Measurements from ENCODE around the gene KRTAP10-5. TPM values are rescaled to one million over a fixed set of nuclear protein-coding genes. Genes with fewer than 3 reads are reported as not detected.
"Not testable (repeated sequence)": the region's sequence is repeated elsewhere in the genome, so short reads cannot be mapped to it uniquely, and the experiment has no call there.

The KRTAP10-5 gene
- polyA plus RNA-seq, 6 donors from 2014 or later: not detected

DNA sequence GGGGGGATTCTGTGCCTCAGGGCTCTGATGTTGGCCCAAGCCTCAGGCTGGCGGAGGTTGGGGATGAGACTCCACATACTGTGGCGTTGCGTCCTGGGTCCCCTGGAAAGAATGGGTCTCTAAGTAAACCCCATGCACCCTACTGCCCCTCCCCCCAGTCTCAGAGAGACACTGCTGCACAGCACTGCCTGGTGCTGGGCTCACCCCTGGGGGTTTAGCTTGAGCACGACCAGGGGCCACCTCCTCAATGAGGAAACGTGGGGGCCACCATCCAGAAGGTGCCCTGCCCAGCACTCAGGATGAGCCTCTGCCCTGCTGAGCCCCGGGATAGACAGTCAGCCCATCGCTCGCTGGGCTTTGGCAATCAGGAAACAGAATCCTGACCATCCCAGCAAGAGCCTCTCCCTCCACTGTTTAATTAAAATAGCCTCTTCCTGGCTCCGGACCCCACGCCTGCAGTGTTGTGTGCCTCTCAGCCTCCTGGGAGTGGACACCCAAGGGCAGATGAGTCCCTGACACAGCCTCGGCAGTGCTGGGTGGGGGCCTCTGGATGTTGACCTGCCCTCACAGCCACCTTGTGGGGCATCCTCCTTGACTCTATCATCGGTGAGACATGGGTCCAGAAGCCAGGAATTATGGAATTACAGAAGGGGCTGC, 10.4 kb downstream of the KRTAP10-5 start:
- no peak for DNase-seq
- Mint-ChIP-seq H3K9me3 (peaks cover 0 to 4% (median 3%) of the 10 kb centered on the region in 7 donors), H3K27me3 (peaks cover 13 to 46% (median 38%) of the 10 kb centered on the region in 3 donors), H3K4me1 (peaks cover 8 to 21% (median 20%) of the 10 kb centered on the region in 3 donors), H3K4me3 (peak overlapping the region in 2 of 8 donors; percentile 33 to 48), H3K36me3 (peaks cover 0 to 13% of the 10 kb centered on the region in 2 donors), H3K27ac (peak overlapping the region in 3 of 6 donors; percentile 54 to 70 (median 62))
- ATAC-seq (ENCODE audit: low read depth in 2 of 2): no peak

DNA sequence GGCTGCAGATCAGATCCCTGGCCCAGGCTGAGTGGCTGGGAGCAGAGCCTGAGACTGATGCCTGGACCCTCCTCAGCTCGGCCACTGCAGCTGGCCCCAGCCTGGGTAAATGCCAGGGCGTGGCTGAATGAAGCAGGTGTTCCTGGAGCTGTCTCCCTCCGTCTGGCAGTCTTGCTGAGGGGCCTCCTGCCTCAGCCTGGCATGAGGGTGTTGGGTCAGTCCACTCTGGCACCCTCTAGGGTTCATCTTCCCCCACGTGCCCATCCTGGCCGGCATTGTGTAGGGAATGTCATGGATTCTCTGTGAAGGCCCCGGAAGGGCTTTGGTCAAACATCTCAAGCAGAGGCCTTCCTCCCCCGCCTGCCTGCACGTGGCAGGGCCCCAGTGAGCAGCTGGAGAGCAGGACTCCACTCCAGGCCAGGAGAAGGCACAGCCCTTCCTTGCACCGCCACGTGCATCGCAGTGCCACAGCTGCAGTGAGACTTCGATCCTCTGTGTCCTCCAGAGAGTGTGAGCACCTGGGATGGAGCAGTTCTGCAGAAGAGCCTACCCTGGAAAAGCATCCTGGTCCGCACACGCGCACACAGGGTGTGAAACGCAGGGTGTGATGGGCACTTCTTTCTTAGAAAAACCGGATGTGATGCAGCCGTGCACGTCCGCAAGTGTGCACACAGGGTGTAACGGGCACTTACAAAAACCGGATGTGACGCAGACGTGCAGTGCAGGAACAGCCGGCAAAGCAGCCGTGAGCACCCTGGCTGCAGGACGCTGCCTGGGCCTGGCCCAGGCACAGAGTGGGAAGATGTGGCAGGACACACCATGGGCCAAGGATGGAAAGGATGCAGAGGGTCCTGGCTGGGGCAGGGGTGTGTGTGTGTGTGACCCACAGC, 11.5 kb downstream of the KRTAP10-5 start:
- Mint-ChIP-seq H3K4me1 (peaks cover 12 to 23% (median 20%) of the 10 kb centered on the region in 3 donors), H3K27ac (peak overlapping the region in 1 of 6 donors; percentile 79), H3K36me3 (peaks cover 0 to 13% of the 10 kb centered on the region in 2 donors), H3K9me3 (peaks cover 0 to 4% (median 3%) of the 10 kb centered on the region in 7 donors), H3K27me3 (peaks cover 13 to 35% (median 29%) of the 10 kb centered on the region in 3 donors), H3K4me3 (no peak overlapping the region)
- no peak for DNase-seq
- no peak for ATAC-seq (ENCODE audit: low read depth in 2 of 2)

DNA sequence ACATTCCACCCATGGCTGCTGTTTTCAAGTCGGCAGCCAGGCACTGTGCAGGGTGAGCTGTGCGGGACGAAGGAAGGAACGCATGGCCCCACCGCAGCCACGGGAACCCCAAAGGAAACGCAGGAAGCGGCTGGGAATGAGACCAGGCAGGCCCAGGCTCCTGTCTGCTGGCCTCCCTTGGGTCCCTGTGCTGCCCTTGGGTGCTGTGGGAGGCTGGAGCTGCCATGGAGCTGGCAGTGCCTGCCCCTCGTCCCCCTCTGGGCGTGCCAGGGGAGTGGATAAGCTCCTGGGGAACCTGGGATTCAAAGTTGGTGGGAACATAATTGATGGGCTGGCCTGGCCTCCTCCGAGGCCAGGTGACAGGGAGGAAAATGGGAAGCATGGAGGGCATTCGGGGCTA, 12.1 kb downstream of the KRTAP10-5 start:
- Mint-ChIP-seq H3K27ac (no peak overlapping the region), H3K4me3 (no peak overlapping the region), H3K27me3 (peaks cover 13 to 29% (median 29%) of the 10 kb centered on the region in 3 donors), H3K9me3 (peaks cover 2 to 5% (median 3%) of the 10 kb centered on the region in 7 donors), H3K36me3 (peaks cover 0 to 13% of the 10 kb centered on the region in 2 donors), H3K4me1 (peaks cover 12 to 23% (median 20%) of the 10 kb centered on the region in 3 donors)
- ATAC-seq (ENCODE audit: low read depth in 2 of 2) (no peak), DNase-seq (no peak)

DNA sequence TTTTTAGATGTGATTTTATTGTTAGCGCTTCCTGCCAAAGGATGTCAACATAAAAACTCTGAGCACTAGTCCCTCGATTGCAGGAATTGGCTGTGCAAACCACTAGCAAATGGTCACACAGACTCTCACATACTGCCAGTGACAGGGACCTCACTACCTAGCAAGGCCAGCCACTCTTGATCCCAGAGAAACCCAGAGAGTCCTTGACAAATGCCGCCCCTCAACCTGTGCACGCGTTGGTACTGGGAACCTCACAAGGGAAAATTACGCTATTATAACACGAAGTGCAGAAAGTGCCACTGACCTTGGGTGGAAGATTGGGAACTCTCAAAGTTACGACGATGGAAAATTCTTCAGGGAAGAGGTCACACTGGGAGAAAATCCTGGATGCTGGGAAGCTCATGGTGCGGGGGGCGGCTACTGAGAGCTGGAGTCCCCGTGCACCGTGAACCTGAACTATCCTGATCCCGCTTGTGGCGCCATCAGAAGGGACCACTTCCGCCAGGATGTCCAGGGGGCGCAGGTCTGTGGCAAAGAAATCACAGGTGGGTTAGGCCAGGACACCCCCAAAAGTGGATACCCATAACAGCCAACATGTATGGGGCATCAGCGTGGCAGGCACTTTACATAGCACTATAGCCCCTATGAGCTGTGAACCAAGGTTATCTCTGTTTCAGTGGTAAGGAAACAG, 12.8 kb downstream of the KRTAP10-5 start:
- H3K9me3 Mint-ChIP-seq: peaks cover 3 to 10% (median 5%) of the 10 kb centered on the region in 7 donors
- DNase-seq (no peak), ATAC-seq (ENCODE audit: low read depth in 2 of 2) (no peak)
- peak overlapping the region in 3 of 6 donors; percentile 24 to 72 (median 65) for H3K27ac Mint-ChIP-seq
- peaks cover 12 to 23% (median 20%) of the 10 kb centered on the region in 3 donors for H3K4me1 Mint-ChIP-seq
- peaks cover 0 to 13% of the 10 kb centered on the region in 2 donors for H3K36me3 Mint-ChIP-seq
- H3K27me3 Mint-ChIP-seq: peaks cover 8 to 23% (median 23%) of the 10 kb centered on the region in 3 donors
- no peak overlapping the region for H3K4me3 Mint-ChIP-seq

DNA sequence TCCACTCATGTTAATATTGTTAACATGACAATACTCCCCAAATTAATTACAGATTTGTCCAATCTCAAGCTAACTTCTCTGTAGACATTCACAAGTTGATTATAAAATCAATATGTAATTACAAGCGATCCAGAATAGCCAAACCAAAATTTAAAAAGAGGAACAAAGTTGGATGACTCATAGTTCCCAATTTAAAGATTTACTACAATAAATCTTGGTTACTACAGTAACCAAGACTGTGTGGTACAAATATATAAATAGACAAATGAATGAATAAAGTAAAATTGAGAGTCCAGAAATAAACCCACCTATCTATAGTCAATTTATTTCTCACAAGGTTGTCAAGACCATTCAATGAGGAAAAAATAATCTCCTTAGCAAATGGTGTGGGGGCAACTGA, 14.0 kb downstream of the KRTAP10-5 start:
- Mint-ChIP-seq H3K27me3 (peaks cover 4 to 16% (median 11%) of the 10 kb centered on the region in 3 donors), H3K9me3 (peaks cover 7 to 20% (median 11%) of the 10 kb centered on the region in 7 donors), H3K4me3 (peak overlapping the region in 2 of 8 donors; percentile 11 to 22), H3K36me3 (peaks cover 7 to 8% of the 10 kb centered on the region in 2 donors), H3K4me1 (peaks cover 17 to 33% (median 26%) of the 10 kb centered on the region in 3 donors), H3K27ac (peak overlapping the region in 5 of 6 donors; percentile 15 to 85 (median 40))
- DNase-seq (peak; percentile 31), ATAC-seq (ENCODE audit: low read depth in 2 of 2) (peak; percentile 73 to 77)

DNA sequence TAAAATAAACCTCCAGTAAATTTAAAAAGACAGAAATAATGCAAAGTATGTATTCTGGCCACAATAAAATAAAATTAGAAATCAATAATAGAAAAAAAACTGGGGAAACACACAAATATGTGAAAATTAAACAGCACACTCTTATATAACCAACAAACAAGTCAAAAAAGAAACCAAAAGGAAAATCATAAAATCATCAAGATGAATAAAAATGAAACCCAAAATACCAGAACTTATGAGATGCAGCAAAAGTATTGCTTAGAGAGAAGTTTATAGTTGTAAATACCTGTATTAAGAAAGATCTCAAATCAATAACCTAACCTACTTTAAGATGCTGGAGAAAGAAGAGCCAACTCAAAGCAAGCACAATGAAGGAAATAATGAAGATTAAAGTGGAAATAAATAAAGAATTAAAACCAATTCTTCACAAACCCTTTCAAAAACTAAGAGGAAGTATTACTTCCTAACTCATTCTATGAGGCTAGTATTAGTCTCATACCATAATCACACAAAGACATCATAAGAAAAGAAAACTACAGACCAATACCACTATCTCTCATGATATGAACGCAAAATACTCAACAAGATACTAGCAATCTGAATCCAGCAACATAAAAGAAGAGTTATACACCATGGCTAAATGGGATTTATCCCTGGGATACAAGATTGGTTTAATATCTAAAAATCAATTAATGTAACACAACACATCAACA, 15.4 kb downstream of the KRTAP10-5 start:
- Mint-ChIP-seq H3K4me1 (peaks cover 17 to 40% (median 28%) of the 10 kb centered on the region in 3 donors), H3K9me3 (peaks cover 10 to 31% (median 15%) of the 10 kb centered on the region in 7 donors), H3K4me3 (peak overlapping the region in 7 of 8 donors; percentile 11 to 77 (median 53)), H3K36me3 (peaks cover 7 to 16% of the 10 kb centered on the region in 2 donors), H3K27ac (peak overlapping the region; percentile 44 to 92 (median 88)), H3K27me3 (peaks cover 0 to 11% (median 1%) of the 10 kb centered on the region in 3 donors)
- peak; percentile 61 for ATAC-seq (ENCODE audit: low read depth in 2 of 2)
- DNase-seq: peak; percentile 13

DNA sequence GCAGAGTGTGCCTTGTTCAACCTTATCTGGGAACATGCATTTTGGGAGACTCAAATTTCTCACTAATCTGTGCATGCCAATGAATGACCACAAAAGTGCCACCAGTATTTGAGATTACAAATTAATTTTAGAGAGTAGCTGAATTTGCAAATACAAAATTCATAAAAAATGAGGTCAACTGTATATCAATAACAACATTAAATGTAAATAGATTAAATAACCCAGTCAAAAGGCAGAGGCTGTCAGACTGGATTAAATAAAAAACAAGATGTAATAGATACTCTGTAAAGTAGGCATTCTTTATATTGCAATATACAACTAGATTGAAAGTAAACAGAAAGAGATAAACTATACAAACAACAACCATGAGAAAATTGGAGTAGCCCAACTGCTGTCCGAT, 16.3 kb downstream of the KRTAP10-5 start:
- ATAC-seq (ENCODE audit: low read depth in 2 of 2) (no peak), DNase-seq (no peak)
- H3K9me3 Mint-ChIP-seq: peaks cover 10 to 36% (median 16%) of the 10 kb centered on the region in 7 donors
- peaks cover 7 to 10% of the 10 kb centered on the region in 2 donors for H3K36me3 Mint-ChIP-seq
- peak overlapping the region in 1 of 8 donors; percentile 61 for H3K4me3 Mint-ChIP-seq
- H3K27me3 Mint-ChIP-seq: peaks cover 0 to 5% (median 2%) of the 10 kb centered on the region in 3 donors
- H3K4me1 Mint-ChIP-seq: peaks cover 17 to 40% (median 28%) of the 10 kb centered on the region in 3 donors
- H3K27ac Mint-ChIP-seq: peak overlapping the region in 3 of 6 donors; percentile 12 to 92 (median 25)

DNA sequence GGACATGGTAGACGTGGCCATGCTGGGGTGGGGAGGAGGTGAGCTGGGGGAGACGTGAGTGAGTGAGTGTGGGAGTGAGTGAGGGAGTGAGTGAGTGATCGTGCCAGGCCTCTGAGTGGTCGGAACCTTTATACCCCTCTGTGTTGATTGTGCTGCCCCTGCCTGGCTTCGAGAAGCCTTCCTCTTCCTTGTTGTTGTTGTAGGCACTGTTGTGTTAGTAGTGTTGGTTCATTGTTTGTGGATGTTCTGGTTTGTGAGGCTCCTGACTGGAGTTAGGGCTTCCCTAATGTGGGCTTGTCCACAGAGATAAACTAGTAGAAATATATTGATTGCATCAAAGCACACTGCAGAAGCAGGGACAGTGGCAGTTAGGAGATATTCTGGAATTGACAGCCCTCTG, 21.7 kb downstream of the KRTAP10-5 start, which contains the start of gene KRTAP10-3:
KRTAP10-3 (minus strand) TSS at position 101 of the 400 bp plus-strand sequence; CDS start at position 21, 80 bp downstream.
- peaks cover 7 to 46% (median 38%) of the 10 kb centered on the region in 3 donors for H3K27me3 Mint-ChIP-seq
- peak within 1 kb of the TSS in 1 of 8 donors; percentile 13 for H3K4me3 Mint-ChIP-seq
- ATAC-seq (ENCODE audit: low read depth in 2 of 2): no peak
- DNase-seq: no peak
- peaks cover 12 to 22% (median 15%) of the 10 kb centered on the region in 3 donors for H3K4me1 Mint-ChIP-seq
- peak within 1 kb of the TSS in 1 of 6 donors; percentile 79 for H3K27ac Mint-ChIP-seq
- peaks cover 10 to 40% (median 20%) of the 10 kb centered on the region in 7 donors for H3K9me3 Mint-ChIP-seq
- H3K36me3 Mint-ChIP-seq: peaks cover 7 to 21% of the 10 kb centered on the region in 2 donors

DNA sequence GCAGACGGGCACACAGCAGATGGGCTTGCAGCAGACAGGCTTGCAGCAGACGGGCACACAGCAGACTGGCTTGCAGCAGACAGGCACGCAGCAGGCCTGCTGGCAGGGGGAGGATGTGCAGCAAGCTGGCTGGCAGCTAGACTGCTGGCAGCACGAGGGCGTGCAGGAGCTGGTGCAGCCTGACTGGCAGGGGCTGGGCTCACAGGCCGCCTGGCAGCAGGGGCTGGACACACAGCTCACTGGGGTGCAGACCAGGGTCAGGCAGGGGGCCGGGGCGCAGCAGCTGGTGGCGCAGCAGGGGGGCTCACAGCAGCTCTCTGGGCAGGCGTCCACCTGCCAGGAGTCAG, 22.1 kb downstream of the KRTAP10-5 start:
- H3K4me1 Mint-ChIP-seq: peaks cover 12 to 22% (median 15%) of the 10 kb centered on the region in 3 donors
- ATAC-seq (ENCODE audit: low read depth in 2 of 2); H3K4me3 Mint-ChIP-seq; H3K27ac Mint-ChIP-seq; DNase-seq: not testable (repeated sequence)
- peaks cover 9 to 50% (median 38%) of the 10 kb centered on the region in 3 donors for H3K27me3 Mint-ChIP-seq
- peaks cover 7 to 21% of the 10 kb centered on the region in 2 donors for H3K36me3 Mint-ChIP-seq
- peaks cover 10 to 41% (median 20%) of the 10 kb centered on the region in 7 donors for H3K9me3 Mint-ChIP-seq

DNA sequence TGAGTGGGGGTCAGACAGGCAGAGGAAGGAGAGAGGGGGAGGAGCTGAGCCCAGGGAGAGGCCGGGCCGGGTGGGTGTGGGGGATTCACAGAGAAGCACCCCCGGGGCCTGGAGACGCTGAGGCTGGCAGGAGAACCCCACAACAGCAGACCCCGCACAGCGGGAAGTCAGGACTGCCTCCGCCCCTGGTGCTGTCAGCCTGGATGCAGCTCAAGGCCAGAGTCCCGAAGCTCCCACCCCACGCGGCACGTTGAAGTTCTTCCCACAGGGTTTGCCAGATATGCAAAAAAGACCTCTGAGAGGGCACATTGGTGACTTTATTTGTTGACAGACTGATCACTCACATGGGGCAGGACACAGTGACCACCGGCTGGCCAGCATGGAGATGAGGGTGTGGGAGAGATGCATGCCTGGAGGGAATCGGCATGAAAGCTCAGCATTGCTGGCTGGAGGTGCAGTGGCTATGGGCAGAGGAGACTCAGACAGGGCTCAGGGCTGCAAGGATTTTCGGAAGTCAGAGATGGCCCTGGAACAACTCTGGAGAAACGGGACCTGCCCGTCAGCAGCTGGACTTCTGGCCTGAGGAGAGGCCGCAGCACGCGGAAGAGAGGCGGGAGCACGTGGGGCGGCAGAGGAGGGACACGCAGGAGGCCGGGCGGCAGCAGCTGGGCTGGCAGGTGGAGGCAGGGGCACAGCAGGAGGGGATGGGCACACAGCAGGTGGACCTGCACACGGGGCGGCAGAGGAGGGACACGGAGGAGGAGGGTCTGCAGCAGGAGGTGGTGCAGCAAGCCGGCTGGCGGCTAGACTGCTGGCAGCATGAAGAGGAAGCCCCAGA, 22.7 kb downstream of the KRTAP10-5 start:
- DNase-seq (no peak), ATAC-seq (ENCODE audit: low read depth in 2 of 2) (no peak)
- peaks cover 12 to 56% (median 38%) of the 10 kb centered on the region in 3 donors for H3K27me3 Mint-ChIP-seq
- no peak overlapping the region for H3K4me3 Mint-ChIP-seq
- peaks cover 5 to 35% (median 17%) of the 10 kb centered on the region in 7 donors for H3K9me3 Mint-ChIP-seq
- H3K4me1 Mint-ChIP-seq: peaks cover 12 to 22% (median 15%) of the 10 kb centered on the region in 3 donors
- H3K27ac Mint-ChIP-seq: no peak overlapping the region
- H3K36me3 Mint-ChIP-seq: peaks cover 7 to 21% of the 10 kb centered on the region in 2 donors

DNA sequence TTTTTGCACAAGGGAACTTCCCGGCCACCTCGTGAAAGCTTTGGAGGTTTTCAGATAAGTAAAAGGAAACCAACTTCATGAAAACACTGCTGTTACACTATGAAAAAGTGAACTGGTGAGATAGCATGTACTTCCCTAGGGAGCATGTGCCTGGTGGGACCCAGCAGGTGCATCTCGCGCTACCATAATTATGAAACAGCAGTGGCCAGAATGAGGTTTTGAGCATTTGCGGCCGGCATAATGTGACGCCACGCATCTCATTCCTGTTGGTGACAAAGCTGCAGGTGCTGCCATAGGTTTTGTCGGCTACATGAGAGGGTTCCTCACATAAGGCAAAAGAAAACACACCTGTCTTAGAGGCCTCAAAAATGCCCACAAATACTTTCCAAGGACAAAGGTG, 23.5 kb downstream of the KRTAP10-5 start:
- H3K27ac Mint-ChIP-seq: peak overlapping the region in 2 of 6 donors; percentile 49 to 58
- H3K4me3 Mint-ChIP-seq: peak overlapping the region in 1 of 8 donors; percentile 31
- DNase-seq (no peak), ATAC-seq (ENCODE audit: low read depth in 2 of 2) (peak; percentile 46 to 70)
- peaks cover 1 to 21% of the 10 kb centered on the region in 2 donors for H3K36me3 Mint-ChIP-seq
- peaks cover 12 to 60% (median 40%) of the 10 kb centered on the region in 3 donors for H3K27me3 Mint-ChIP-seq
- peaks cover 5 to 28% (median 13%) of the 10 kb centered on the region in 7 donors for H3K9me3 Mint-ChIP-seq
- H3K4me1 Mint-ChIP-seq: peaks cover 11 to 17% (median 13%) of the 10 kb centered on the region in 3 donors
